C4-2B (cell line): ENCODE data around the gene ERLEC1.
"Not testable (repeated sequence)": the region's sequence is repeated elsewhere in the genome, so short reads cannot be mapped to it uniquely, and the experiment has no call there.

Source experiments
- H3K27ac ChIP-seq: fragments of 450-650 bp; 2 replicates; pipeline ENCODE4 v1.5.1; 2017
- ZFX ChIP-seq: fragments of 450-650 bp; IDR thresholded peaks from 2 replicates; pipeline ENCODE4 v1.6.1; 2017
- TF ChIP-seq, protein P1 (sequence below): fragments of 450-650 bp; conservative IDR thresholded peaks from 2 replicates; pipeline ENCODE4 v1.5.1; 2017; ENCODE audit warnings: mild to moderate bottlenecking

ERLEC1 gene

DNA sequence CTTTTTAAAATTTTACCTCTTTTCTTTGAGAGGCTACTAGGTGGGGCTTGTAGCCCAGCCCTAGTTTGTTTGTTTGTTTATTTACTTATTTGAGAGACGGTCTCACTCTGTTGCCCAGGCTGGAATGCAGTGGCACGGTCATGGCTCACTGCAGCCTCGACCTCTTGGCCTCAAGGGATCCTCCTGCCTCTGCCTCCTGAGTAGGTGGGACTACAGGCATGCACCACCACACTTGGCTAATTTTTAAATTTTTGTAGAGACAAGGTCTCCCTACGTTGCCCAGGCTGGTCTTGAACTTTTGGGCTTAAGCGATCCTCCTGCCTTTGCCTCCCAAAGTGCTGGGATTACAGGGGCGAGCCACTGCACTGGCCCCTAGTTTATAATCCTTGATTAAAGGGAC, 35.0 kb downstream of the ERLEC1 start:
- no peak overlapping the region for H3K27ac ChIP-seq
- TF ChIP-seq, protein P1, sequence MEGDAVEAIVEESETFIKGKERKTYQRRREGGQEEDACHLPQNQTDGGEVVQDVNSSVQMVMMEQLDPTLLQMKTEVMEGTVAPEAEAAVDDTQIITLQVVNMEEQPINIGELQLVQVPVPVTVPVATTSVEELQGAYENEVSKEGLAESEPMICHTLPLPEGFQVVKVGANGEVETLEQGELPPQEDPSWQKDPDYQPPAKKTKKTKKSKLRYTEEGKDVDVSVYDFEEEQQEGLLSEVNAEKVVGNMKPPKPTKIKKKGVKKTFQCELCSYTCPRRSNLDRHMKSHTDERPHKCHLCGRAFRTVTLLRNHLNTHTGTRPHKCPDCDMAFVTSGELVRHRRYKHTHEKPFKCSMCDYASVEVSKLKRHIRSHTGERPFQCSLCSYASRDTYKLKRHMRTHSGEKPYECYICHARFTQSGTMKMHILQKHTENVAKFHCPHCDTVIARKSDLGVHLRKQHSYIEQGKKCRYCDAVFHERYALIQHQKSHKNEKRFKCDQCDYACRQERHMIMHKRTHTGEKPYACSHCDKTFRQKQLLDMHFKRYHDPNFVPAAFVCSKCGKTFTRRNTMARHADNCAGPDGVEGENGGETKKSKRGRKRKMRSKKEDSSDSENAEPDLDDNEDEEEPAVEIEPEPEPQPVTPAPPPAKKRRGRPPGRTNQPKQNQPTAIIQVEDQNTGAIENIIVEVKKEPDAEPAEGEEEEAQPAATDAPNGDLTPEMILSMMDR = no peak

DNA sequence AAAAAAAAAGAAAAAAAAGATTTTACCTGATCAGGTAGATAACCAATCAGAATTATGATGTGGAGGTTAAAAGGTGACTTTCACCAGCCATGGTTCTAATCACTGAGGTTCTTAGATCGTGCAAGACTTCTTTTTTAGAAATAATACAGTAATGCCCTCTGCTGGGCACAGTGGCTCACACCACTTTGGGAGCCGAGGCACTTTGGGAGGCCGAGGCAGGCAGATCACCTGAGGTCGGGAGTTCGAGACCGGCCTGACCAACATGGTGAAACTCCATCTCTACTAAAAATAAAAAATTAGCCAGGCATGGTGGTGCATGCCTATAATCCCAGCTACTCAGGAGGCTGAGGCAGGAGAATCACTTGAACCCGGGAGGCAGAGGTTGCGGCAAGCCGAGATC, 36.8 kb downstream of the ERLEC1 start:
- not testable (repeated sequence) for H3K27ac ChIP-seq
- TF ChIP-seq, protein P1 = peak; percentile 28

DNA sequence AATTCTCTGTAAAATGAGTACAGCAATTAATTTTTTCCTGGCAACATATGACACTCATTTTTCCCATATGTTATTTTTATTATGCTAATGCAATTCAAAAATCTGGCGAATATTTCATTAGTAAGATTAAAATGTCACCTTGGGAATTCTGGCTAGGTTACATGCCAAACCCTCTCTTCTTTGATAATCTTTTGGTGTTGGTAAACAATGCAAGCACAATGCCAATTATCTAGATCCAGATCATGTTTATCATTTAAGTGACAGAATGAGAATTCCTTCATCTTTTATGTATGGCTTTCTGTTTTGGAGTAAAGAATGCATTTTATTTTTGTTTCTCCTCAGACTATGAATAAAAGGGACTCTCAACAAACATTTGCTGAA, 39.2 kb downstream of the ERLEC1 start:
- TF ChIP-seq, protein P1 = no peak
- TF ChIP-seq ZFX = no peak
- no peak overlapping the region for H3K27ac ChIP-seq

DNA sequence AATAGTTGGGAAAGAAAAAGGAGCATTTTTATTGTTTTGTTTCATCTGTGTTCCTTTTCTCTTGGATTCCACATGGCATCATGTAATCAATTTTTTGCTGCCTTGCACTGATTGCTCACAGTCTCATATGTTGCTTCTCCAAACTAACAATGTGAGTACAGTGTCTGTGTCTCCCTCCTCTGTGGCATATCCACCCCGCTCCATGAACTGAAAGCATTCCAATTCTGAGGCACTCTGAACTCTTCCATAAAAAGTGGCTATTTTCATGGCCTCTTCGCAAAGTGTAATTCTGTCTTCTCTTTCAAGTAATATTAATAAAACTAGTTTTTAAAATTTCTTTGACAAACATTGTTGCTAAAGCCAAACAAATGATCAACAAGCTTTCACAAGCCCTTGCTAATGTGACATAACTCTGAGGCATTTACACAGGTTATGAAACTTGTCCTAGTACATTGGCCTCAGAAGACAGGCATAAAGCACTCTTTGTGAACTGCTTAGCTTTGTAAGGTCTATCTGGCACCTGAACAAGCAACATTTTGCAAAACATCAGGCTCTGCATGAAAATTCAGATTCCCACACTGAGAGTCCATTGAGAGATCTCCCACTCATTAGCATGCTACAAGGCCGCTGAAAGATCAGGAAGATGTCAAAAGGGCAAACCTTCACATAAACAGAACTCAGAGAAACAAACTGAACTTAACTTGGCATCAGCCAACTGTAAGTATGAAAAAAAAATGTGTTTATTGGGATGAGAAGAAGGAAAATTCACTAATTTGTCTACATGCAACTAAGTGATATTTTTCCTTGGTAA, 39.9 kb downstream of the ERLEC1 start:
- TF ChIP-seq, protein P1 = no peak
- TF ChIP-seq ZFX = no peak
- H3K27ac ChIP-seq = no peak overlapping the region

DNA sequence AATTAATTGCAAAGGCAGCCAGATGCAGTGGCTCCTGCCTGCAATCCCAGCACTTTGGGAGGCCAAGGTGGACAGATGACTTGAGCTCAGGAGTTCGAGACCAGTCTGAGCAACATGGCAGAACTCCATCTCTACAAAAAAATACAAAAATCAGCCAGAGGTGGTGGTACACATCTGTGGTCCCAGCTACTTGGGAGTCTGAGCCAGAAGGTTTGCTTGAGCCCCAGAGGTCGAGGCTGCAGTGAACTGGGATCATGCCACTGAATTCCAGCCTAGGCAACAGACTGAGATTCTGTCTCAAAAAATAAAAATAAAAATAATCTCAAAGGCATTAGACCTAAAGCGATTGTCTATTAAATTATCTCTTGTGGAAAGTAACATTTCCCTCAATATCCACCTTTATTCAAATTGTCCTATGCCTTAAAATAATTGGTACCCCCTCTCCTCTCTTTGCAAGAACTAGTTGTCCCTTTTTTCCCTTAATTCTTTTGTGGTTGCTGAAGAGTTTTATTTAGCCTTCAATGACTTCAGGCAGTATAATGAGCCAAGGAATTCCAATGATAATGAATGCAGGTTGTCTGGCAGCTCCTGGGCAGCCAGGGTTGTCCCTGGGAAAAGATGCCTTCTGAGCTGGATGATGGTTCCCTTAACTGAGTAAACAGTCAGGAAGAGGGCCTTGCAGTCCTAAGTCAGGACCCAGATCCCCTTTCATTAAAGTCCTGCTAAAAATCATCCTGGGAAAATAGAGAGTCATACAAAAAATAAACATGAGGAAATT, 40.7 kb downstream of the ERLEC1 start:
- TF ChIP-seq ZFX = no peak
- TF ChIP-seq, protein P1 = no peak
- H3K27ac ChIP-seq = no peak overlapping the region

DNA sequence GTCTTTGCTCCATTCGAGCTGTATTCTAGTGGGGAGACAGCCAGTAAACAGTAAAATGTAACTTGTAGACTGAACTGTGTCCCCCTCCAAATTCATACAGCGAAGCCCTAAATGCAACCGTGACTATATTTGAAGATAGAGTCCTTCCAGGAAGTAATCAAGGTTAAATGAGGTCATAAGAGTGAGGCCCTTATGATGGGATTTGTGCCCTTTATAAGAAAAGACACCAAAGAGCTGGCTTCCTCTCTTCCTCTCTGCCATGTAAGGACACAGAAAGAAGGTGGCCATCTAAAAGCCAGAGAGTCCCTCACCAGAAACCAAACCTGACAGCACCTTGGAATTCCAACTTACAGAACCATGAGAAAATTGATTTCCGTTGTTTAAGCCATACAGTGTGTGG, 41.5 kb downstream of the ERLEC1 start:
- TF ChIP-seq, protein P1 = no peak
- no peak for TF ChIP-seq ZFX
- H3K27ac ChIP-seq = no peak overlapping the region

DNA sequence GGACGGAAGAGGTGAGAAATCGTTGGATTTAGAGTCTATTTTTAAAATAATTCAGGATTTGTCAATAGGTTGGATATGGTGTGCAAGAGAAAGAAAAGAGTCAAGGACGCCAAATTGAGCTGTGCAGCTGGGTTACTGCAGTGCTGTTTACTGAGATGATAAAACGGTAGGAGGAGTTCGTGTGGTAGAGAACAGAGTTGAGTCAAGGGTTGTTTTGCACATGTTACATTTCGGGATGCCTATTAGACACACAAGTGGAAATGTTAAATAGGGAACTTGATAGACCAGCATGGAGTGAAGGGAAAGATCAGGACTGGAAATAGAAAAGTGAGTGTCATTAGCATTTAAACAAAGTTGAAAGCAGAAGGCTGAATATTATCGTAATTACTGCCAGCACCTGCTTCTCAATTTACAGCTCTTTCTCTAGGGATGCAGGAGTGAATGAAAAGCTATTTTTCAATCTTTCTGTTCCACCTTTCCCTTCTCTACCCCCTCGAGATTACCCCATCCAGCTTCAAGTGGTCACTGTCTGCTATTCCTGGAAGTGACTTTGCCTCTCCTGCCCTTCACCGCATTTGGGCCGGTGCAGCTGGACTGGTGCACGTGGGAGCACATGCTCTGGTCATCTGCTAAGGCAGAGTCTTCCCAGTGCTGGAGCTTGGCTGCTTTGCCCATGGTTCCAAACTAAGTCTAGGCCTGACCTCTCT, 42.6 kb downstream of the ERLEC1 start:
- H3K27ac ChIP-seq = no peak overlapping the region
- TF ChIP-seq, protein P1 = no peak
- no peak for TF ChIP-seq ZFX

DNA sequence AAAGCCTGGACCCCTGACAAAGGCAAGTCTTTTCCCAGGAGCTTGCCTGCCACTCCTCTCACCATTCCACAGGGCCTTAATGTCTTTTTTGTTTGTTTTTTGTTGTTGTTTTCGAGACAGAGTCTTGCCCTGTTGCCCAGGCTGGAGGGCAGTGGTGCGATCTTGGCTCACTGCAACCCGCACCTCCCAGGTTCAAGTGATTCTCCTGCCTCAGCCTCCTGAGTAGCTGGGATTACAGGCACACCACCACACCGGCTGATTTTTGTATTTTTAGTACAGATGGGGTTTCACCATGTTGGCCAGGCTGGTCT, 43.1 kb downstream of the ERLEC1 start:
- not testable (repeated sequence) for H3K27ac ChIP-seq
